Measurements from ENCODE around the gene NPTXR. TPM values are rescaled to one million over a fixed set of nuclear protein-coding genes. Genes with fewer than 3 reads are reported as not detected.

The NPTXR gene
- total RNA-seq, 2 donors from 2014 or later = 2.1 to 2.5 TPM

GRCh38 chr22:38868886-38869381, 25.1 kb upstream of the NPTXR start:
- peaks cover 33% of the 10 kb centered on the region for H3K27me3 Mint-ChIP-seq (ENCODE audit: insufficient read depth)

GRCh38 chr22:38868286-38868721, 24.5 kb upstream of the NPTXR start:
- Mint-ChIP-seq H3K27me3 (ENCODE audit: insufficient read depth) (peaks cover 28% of the 10 kb centered on the region), H3K27ac (no peak overlapping the region), H3K9me3 (no peaks in the 10 kb centered on the region), H3K36me3 (ENCODE audit: low read depth) (no peaks in the 10 kb centered on the region), H3K4me3 (no peak overlapping the region), H3K4me1 (peaks cover 11% of the 10 kb centered on the region)
- DNase-seq = peak; percentile 37
- H3K27me3 ChIP-seq (ENCODE audit: control insufficient read depth, insufficient read depth, low read length, poor library complexity, severe bottlenecking) = peaks cover 2% of the 10 kb centered on the region
- peaks cover 23% of the 10 kb centered on the region for H3K36me3 ChIP-seq (ENCODE audit: control insufficient read depth, insufficient read depth, low read length)
- TF ChIP-seq CTCF (conservative IDR thresholded peaks at IDR 0.05) = no peak
- no peaks in the 10 kb centered on the region for H3K9me3 ChIP-seq (ENCODE audit: control insufficient read depth, low read length)
- H3K4me3 ChIP-seq (ENCODE audit: low read length) = no peak overlapping the region
- 94 to 98% methylated on average over 5 to 7 of the region's 8 CpGs for WGBS, 2 experiments (ENCODE audit: insufficient coverage in 1 of 2, insufficient read length in 1 of 2)
- peaks cover 2% of the 10 kb centered on the region for H3K4me1 ChIP-seq (ENCODE audit: control insufficient read depth, insufficient read depth, low read length)
- no peak overlapping the region for H3K9ac ChIP-seq (ENCODE audit: extremely low read depth, low read length, poor library complexity, severe bottlenecking)
- H3K27ac ChIP-seq (ENCODE audit: low read depth, low read length) = no peak overlapping the region

More at GRCh38 chr22:38868886-38869381, 25.1 kb upstream of the NPTXR start:
- Mint-ChIP-seq H3K9me3 (no peaks in the 10 kb centered on the region), H3K4me1 (peaks cover 16% of the 10 kb centered on the region), H3K27ac (no peak overlapping the region), H3K4me3 (no peak overlapping the region), H3K36me3 (ENCODE audit: low read depth) (no peaks in the 10 kb centered on the region)
- Histone ChIP-seq H3K9me3 (ENCODE audit: control insufficient read depth, low read length) (no peaks in the 10 kb centered on the region), H3K4me1 (ENCODE audit: control insufficient read depth, insufficient read depth, low read length) (peaks cover 6% of the 10 kb centered on the region), H3K4me3 (ENCODE audit: low read length) (no peak overlapping the region), H3K9ac (ENCODE audit: extremely low read depth, low read length, poor library complexity, severe bottlenecking) (no peak overlapping the region), H3K27ac (ENCODE audit: low read depth, low read length) (no peak overlapping the region), H3K27me3 (ENCODE audit: control insufficient read depth, insufficient read depth, low read length, poor library complexity, severe bottlenecking) (peaks cover 6% of the 10 kb centered on the region), H3K36me3 (ENCODE audit: control insufficient read depth, insufficient read depth, low read length) (peaks cover 23% of the 10 kb centered on the region)
- peak; percentile 93 for TF ChIP-seq CTCF (conservative IDR thresholded peaks at IDR 0.05)
- DNase-seq = peak; percentile 95
- WGBS, 2 experiments (ENCODE audit: insufficient coverage in 1 of 2, insufficient read length in 1 of 2) = 30 to 33% methylated on average over 8 of the region's 8 CpGs

- no peak for TF ChIP-seq CTCF (conservative IDR thresholded peaks at IDR 0.05)
- WGBS, 2 experiments (ENCODE audit: insufficient coverage in 1 of 2, insufficient read length in 1 of 2) = 94 to 96% methylated on average over 9 to 18 of the region's 18 CpGs
- peak; percentile 43 for DNase-seq
- H3K36me3 Mint-ChIP-seq (ENCODE audit: low read depth) = no peaks in the 10 kb centered on the region
- no peak overlapping the region for H3K27ac Mint-ChIP-seq
- H3K9me3 Mint-ChIP-seq = no peaks in the 10 kb centered on the region
- no peaks in the 10 kb centered on the region for H3K9me3 ChIP-seq (ENCODE audit: control insufficient read depth, low read length)
- H3K4me1 Mint-ChIP-seq = peaks cover 9% of the 10 kb centered on the region
- peaks cover 25% of the 10 kb centered on the region for H3K27me3 Mint-ChIP-seq (ENCODE audit: insufficient read depth)
- peaks cover 23% of the 10 kb centered on the region for H3K36me3 ChIP-seq (ENCODE audit: control insufficient read depth, insufficient read depth, low read length)
- H3K27me3 ChIP-seq (ENCODE audit: control insufficient read depth, insufficient read depth, low read length, poor library complexity, severe bottlenecking) = no peaks in the 10 kb centered on the region
- no peaks in the 10 kb centered on the region for H3K4me1 ChIP-seq (ENCODE audit: control insufficient read depth, insufficient read depth, low read length)
- H3K4me3 Mint-ChIP-seq = peak overlapping the region; percentile 48
- no peak overlapping the region for H3K9ac ChIP-seq (ENCODE audit: extremely low read depth, low read length, poor library complexity, severe bottlenecking)
- no peak overlapping the region for H3K27ac ChIP-seq (ENCODE audit: low read depth, low read length)
- no peak overlapping the region for H3K4me3 ChIP-seq (ENCODE audit: low read length)
Observed at GRCh38 chr22:38867471-38868285, 23.9 kb upstream of the NPTXR start.

All from endodermal cell (in vitro differentiated cells).